Neural progenitor cell (in vitro differentiated cells): ENCODE results near the gene FBLN1.

ENCODE experiments used
- CTCF ChIP-seq: fragments of 200-600 bp; sonication (generic); IDR thresholded peaks from 2 replicates; pipeline ENCODE4 v1.5.1; 2017; ENCODE audit warnings: antibody characterized with exemption, mild to moderate bottlenecking
- EZH2 ChIP-seq: fragments of 200-600 bp; sonication (generic); IDR thresholded peaks from 2 replicates; pipeline ENCODE4 v1.6.1; 2017; ENCODE audit warnings: antibody characterized with exemption, mild to moderate bottlenecking, moderate library complexity
- EZH2phosphoT487 ChIP-seq: fragments of 200-600 bp; sonication (generic); IDR thresholded peaks from 2 replicates; pipeline ENCODE4 v1.6.1; 2017; ENCODE audit warnings: antibody characterized with exemption

GRCh38 chr22:45553351-45554039 is 50.8 kb downstream of the FBLN1 start:
- TF ChIP-seq CTCF: peak; percentile 98
- TF ChIP-seq EZH2phosphoT487: no peak
- no peak for TF ChIP-seq EZH2
